ENCODE data around the gene CCL16. TPM values are rescaled to one million over a fixed set of nuclear protein-coding genes. Genes with fewer than 3 reads are reported as not detected.

The CCL16 gene
- total RNA-seq, 1 experiment from 2014 or later: not detected

DNA sequence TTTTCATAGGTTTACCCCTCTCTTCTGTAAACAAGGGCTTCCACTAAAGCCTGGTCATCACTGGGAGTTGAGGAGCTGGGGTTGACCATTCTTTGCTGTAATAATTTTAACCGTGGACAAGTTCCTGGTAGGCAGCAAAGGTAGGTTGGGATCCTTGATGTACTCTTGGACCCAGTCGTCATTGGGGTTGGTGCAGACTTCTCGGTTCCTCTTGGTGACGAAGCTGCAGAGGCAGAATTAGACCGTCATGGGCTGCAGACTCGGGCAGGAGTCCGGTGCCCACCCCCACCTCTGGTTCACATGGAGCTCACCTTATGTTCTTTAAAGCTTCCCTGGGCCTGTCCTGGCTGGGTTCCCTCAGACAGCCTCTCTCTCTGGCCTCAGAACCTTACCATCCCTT is 3.8 kb downstream of the CCL16 start:
- DNase-seq: no peak
- H3K4me1 Mint-ChIP-seq (ENCODE audit: low read depth, unreplicated experiment): peaks cover 27% of the 10 kb centered on the region
- H3K36me3 ChIP-seq (ENCODE audit: control insufficient read depth, insufficient read depth, low read length): no peaks in the 10 kb centered on the region; the same call in 1 of the 2 replicates
- no peak overlapping the region for H3K4me3 Mint-ChIP-seq (ENCODE audit: unreplicated experiment)
- BruUV-seq (replicated peaks): no TSS peak
- POLR2A ChIA-PET: no interaction called here
- intact Hi-C loops (cut with micrococcal nuclease; ENCODE audit: unreplicated experiment): no loop called here
- TF ChIP-seq, protein P1, sequence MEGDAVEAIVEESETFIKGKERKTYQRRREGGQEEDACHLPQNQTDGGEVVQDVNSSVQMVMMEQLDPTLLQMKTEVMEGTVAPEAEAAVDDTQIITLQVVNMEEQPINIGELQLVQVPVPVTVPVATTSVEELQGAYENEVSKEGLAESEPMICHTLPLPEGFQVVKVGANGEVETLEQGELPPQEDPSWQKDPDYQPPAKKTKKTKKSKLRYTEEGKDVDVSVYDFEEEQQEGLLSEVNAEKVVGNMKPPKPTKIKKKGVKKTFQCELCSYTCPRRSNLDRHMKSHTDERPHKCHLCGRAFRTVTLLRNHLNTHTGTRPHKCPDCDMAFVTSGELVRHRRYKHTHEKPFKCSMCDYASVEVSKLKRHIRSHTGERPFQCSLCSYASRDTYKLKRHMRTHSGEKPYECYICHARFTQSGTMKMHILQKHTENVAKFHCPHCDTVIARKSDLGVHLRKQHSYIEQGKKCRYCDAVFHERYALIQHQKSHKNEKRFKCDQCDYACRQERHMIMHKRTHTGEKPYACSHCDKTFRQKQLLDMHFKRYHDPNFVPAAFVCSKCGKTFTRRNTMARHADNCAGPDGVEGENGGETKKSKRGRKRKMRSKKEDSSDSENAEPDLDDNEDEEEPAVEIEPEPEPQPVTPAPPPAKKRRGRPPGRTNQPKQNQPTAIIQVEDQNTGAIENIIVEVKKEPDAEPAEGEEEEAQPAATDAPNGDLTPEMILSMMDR (IDR thresholded peaks at IDR 0.05; ENCODE audit: insufficient read depth in 1 of 2, low read depth in 1 of 2, low read length in 1 of 2, severe bottlenecking in 1 of 2, unreplicated experiment in 1 of 2): no peak
- no peak overlapping the region for H3K4me3 ChIP-seq (ENCODE audit: low read depth, low read length)
- no peaks in the 10 kb centered on the region for H3K36me3 Mint-ChIP-seq (ENCODE audit: insufficient read depth, unreplicated experiment)
- H3K27ac Mint-ChIP-seq (ENCODE audit: unreplicated experiment): no peak overlapping the region
- H3K9me3 ChIP-seq: no peaks in the 10 kb centered on the region
- peaks cover 49% of the 10 kb centered on the region for H3K4me1 ChIP-seq
- H3K27me3 ChIP-seq (replicated peaks; ENCODE audit: control insufficient read depth, insufficient read depth, low read length): no peaks in the 10 kb centered on the region
- H3K9me3 Mint-ChIP-seq (ENCODE audit: unreplicated experiment): no peaks in the 10 kb centered on the region
- CTCF ChIA-PET: interaction anchor here (1.1 kb wide), 1 partner anchor 95 kb away, joined by 3 read pairs; no protein-coding TSS in a partner anchor
- no peaks in the 10 kb centered on the region for H3K27me3 Mint-ChIP-seq (ENCODE audit: insufficient read depth, unreplicated experiment)

DNA sequence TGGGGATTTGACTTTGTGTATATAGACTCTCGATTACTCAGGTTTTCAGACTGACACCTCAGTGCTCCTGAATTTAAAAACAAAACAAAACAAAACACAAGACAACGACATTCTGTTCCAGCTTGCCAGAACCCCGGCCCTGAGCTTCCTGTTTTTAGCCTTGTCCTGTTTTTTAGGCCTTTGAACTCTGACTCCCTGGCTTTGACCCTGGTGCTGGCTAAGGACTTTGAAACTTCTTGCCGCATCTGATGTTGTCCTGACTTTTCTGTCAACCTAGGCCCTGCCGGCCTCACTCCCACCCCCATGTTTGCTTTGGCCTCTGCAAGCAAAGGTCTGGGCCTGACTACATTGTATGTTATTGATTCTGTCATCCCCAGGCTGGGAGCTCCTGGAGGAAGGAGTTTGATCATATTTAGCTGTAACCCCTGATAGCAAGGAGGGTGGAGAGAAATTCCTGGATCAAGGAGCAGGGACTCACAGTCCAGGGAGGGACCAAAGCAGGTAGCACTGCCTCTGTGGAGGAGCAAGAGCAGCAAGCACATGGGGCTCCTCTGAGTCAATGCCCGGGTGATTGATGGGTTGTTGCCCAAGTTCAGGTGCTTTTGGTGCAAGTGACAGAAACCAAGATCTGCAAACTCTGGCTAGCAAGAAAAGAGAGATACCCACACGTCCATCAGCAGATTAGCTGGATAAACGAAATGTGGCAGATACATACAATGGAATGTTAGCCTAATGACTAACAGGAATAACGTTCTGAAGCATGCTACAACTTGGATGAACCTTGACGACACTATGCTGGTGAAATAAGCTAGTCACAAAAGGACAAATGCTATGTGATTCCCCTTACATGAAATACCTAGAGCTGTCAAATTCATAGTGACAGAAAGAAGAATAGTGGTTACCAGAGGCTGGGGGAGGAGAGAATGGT is 7.7 kb downstream of the CCL16 start:
- H3K27ac Mint-ChIP-seq (ENCODE audit: unreplicated experiment): peak overlapping the region; percentile 89
- Histone ChIP-seq H3K27me3 (replicated peaks; ENCODE audit: control insufficient read depth, insufficient read depth, low read length) (no peaks in the 10 kb centered on the region), H3K36me3 (ENCODE audit: control insufficient read depth, insufficient read depth, low read length) (no peaks in the 10 kb centered on the region), H3K4me3 (ENCODE audit: low read depth, low read length) (no peak overlapping the region), H3K9me3 (no peaks in the 10 kb centered on the region), H3K4me1 (peaks cover 55% of the 10 kb centered on the region)
- H3K27me3 Mint-ChIP-seq (ENCODE audit: insufficient read depth, unreplicated experiment): no peaks in the 10 kb centered on the region
- intact Hi-C loops (cut with micrococcal nuclease; ENCODE audit: unreplicated experiment): loop anchor here (5.0 kb wide), 1 partner anchor 514 kb away; the partner anchor contains the start of gene ZNHIT3
- peak; percentile 89 to 91 for DNase-seq
- H3K4me3 Mint-ChIP-seq (ENCODE audit: unreplicated experiment): peak overlapping the region; percentile 52
- BruUV-seq (replicated peaks): no TSS peak
- H3K9me3 Mint-ChIP-seq (ENCODE audit: unreplicated experiment): no peaks in the 10 kb centered on the region
- ChIA-PET POLR2A (interaction anchor here (0.7 kb wide), 1 partner anchor 61 kb away, joined by 3 read pairs; no protein-coding TSS in a partner anchor), CTCF (interaction anchor here (0.7 to 2.0 kb wide), 5 partner anchors 8 to 561 kb away, joined by 5 to 15 read pairs (median 8); partner anchors contain the start of genes MYO19 and PIGW)
- TF ChIP-seq, protein P1 (IDR thresholded peaks at IDR 0.05; ENCODE audit: insufficient read depth in 1 of 2, low read depth in 1 of 2, low read length in 1 of 2, severe bottlenecking in 1 of 2, unreplicated experiment in 1 of 2): no peak
- H3K4me1 Mint-ChIP-seq (ENCODE audit: low read depth, unreplicated experiment): peaks cover 21% of the 10 kb centered on the region
- no peaks in the 10 kb centered on the region for H3K36me3 Mint-ChIP-seq (ENCODE audit: insufficient read depth, unreplicated experiment)

DNA sequence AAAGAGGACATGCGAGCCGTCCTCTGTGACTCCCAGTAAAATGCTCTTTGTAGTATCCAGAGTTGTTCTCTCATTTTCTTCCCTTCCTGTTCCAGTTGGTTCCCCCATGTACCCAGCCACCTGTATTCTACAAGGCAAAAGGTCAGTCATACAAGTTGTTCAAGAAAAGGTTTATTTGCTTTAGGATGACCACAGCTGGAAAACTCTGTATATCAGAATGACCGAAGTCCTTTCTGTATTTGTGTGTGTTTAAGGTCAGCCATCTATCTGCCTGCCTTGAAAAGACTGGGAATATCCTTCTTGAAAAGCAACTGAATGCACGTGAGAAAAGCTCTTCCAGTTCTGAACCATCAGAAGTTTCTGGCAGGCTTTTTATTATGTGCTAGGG is 8.4 kb downstream of the CCL16 start:
- ChIA-PET CTCF (interaction anchor here (0.7 to 2.0 kb wide), 5 partner anchors 9 to 561 kb away, joined by 5 to 15 read pairs (median 8); partner anchors contain the start of genes MYO19 and PIGW), POLR2A (no interaction called here)
- Histone ChIP-seq H3K4me1 (peaks cover 54% of the 10 kb centered on the region), H3K4me3 (ENCODE audit: low read depth, low read length) (no peak overlapping the region), H3K9me3 (no peaks in the 10 kb centered on the region), H3K27me3 (replicated peaks; ENCODE audit: control insufficient read depth, insufficient read depth, low read length) (no peaks in the 10 kb centered on the region), H3K36me3 (ENCODE audit: control insufficient read depth, insufficient read depth, low read length) (no peaks in the 10 kb centered on the region)
- peaks cover 21% of the 10 kb centered on the region for H3K4me1 Mint-ChIP-seq (ENCODE audit: low read depth, unreplicated experiment)
- no peaks in the 10 kb centered on the region for H3K27me3 Mint-ChIP-seq (ENCODE audit: insufficient read depth, unreplicated experiment)
- DNase-seq: peak in 1 of 2 experiments; percentile 41
- BruUV-seq (replicated peaks): no TSS peak
- peak overlapping the region; percentile 89 for H3K27ac Mint-ChIP-seq (ENCODE audit: unreplicated experiment)
- intact Hi-C loops (cut with micrococcal nuclease; ENCODE audit: unreplicated experiment): loop anchor here (5.0 kb wide), 1 partner anchor 514 kb away; the partner anchor contains the start of gene ZNHIT3
- no peaks in the 10 kb centered on the region for H3K9me3 Mint-ChIP-seq (ENCODE audit: unreplicated experiment)
- TF ChIP-seq, protein P1 (IDR thresholded peaks at IDR 0.05; ENCODE audit: insufficient read depth in 1 of 2, low read depth in 1 of 2, low read length in 1 of 2, severe bottlenecking in 1 of 2, unreplicated experiment in 1 of 2): no peak
- peak overlapping the region; percentile 52 for H3K4me3 Mint-ChIP-seq (ENCODE audit: unreplicated experiment)
- no peaks in the 10 kb centered on the region for H3K36me3 Mint-ChIP-seq (ENCODE audit: insufficient read depth, unreplicated experiment)
